Gastroesophageal sphincter (tissue), 3 donors: ENCODE results near the gene GLG1.

Source experiments
- POLR2A ChIP-seq, 2 donors: fragments of 450-650 bp; IDR thresholded peaks; one replicate each; pipeline ENCODE4 v1.6.1; 2017; ENCODE audit warnings: antibody characterized with exemption in 2 of 2, mild to moderate bottlenecking in 2 of 2, moderate library complexity in 1 of 2
- POLR2AphosphoS5 ChIP-seq: sonication (generic); formaldehyde crosslinking; IDR thresholded peaks from one replicate; pipeline ENCODE4 v1.6.1; 2017; ENCODE audit warnings: antibody characterized with exemption
- TF ChIP-seq, protein P1 (sequence below), 4 experiments: fragments of 200-600 bp in 2 of 4; fragments of 450-650 bp in 2 of 4; sonication (generic) in 1 of 4; IDR thresholded peaks; one replicate each; pipeline ENCODE4 v1.5.1; 2017 to 2019; ENCODE audit warnings: antibody characterized with exemption in 4 of 4, mild to moderate bottlenecking in 2 of 4, moderate library complexity in 2 of 4

- TF ChIP-seq, protein P1, sequence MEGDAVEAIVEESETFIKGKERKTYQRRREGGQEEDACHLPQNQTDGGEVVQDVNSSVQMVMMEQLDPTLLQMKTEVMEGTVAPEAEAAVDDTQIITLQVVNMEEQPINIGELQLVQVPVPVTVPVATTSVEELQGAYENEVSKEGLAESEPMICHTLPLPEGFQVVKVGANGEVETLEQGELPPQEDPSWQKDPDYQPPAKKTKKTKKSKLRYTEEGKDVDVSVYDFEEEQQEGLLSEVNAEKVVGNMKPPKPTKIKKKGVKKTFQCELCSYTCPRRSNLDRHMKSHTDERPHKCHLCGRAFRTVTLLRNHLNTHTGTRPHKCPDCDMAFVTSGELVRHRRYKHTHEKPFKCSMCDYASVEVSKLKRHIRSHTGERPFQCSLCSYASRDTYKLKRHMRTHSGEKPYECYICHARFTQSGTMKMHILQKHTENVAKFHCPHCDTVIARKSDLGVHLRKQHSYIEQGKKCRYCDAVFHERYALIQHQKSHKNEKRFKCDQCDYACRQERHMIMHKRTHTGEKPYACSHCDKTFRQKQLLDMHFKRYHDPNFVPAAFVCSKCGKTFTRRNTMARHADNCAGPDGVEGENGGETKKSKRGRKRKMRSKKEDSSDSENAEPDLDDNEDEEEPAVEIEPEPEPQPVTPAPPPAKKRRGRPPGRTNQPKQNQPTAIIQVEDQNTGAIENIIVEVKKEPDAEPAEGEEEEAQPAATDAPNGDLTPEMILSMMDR (IDR thresholded peaks at IDR 0.05), result no peak
- no peak for TF ChIP-seq POLR2A (IDR thresholded peaks at IDR 0.05)
- TF ChIP-seq POLR2AphosphoS5, result no peak
Measured at GRCh38 chr16:74469946-74470478, 136.9 kb downstream of the GLG1 start.
